Measurements from ENCODE around the gene ATXN1. TPM values are rescaled to one million over a fixed set of nuclear protein-coding genes. Genes with fewer than 3 reads are reported as not detected.

ATXN1 gene
- total and polyA plus RNA-seq, 2 of the 8 experiments (the other 6 are each of a cell fraction or from before 2014, with no cell fraction given), result 1.6 to 4.0 TPM

DNA sequence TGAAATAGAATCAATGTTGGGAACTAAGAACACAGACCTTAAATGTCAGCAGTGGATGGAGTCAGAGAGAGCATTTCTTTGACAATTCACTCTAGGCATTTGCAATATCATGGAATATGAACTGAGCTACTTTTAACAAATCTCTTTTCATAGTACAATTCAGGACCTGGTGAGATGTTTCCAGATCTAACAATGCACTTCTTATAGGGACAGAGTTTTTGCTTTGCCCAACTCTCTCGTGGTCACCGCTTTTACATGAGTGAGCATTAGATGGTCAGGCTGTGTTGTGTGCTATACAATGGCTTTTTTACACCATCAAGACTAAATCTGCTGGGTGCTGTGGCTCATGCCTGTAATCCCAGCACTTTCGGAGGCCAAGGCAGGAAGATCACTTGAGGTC, 233.6 kb downstream of the ATXN1 start:
- no peak overlapping the region for H3K18ac ChIP-seq (ENCODE audit: extremely low read depth, low read length)
- H2AK5ac ChIP-seq (ENCODE audit: low read depth, low read length), result no peak overlapping the region
- H4K8ac ChIP-seq (ENCODE audit: extremely low read depth, insufficient read depth, low read length), result no peak overlapping the region
- no peak overlapping the region for H3K14ac ChIP-seq (ENCODE audit: insufficient read length)
- POLR2A ChIA-PET (ENCODE audit: partially characterized antibody), result no interaction called here
- H2BK20ac ChIP-seq (ENCODE audit: low read length), result no peak overlapping the region
- H3K36me3 ChIP-seq (ENCODE audit: control insufficient read depth in 2 of 4, insufficient read depth in 4 of 4, low read length in 3 of 4), result no peaks in the 10 kb centered on the region
- WGBS, 2 experiments (ENCODE audit: extremely low coverage in 1 of 2, insufficient coverage in 1 of 2, insufficient read length in 1 of 2, insufficient replicate concordance in 2 of 2, low coverage in 1 of 2, low lambda C conversion rate in 2 of 2, missing lambda C conversion rate in 1 of 2), result 82% methylated on average over 3 of the region's 3 CpGs; no CpG with 5 or more reads in 1 of the 2 experiments
- H3K23me2 ChIP-seq (ENCODE audit: low read depth, low read length), result no peaks in the 10 kb centered on the region
- DNase-seq (ENCODE audit: low read depth in 1 of 2, low spot score in 2 of 2), result no peak
- no peak overlapping the region for H2BK5ac ChIP-seq (ENCODE audit: low read depth, low read length)
- no peaks in the 10 kb centered on the region for H3K9me3 ChIP-seq (ENCODE audit: insufficient read depth in 2 of 2, low read depth in 1 of 2, low read length in 1 of 2)
- H3K4me3 ChIP-seq (ENCODE audit: extremely low read depth in 1 of 4, insufficient read depth in 2 of 4, low read depth in 3 of 4, low read length in 4 of 4), result no peak overlapping the region
- H3K79me1 ChIP-seq (ENCODE audit: low read depth, low read length), result no peaks in the 10 kb centered on the region
- H4K91ac ChIP-seq (replicated peaks; ENCODE audit: insufficient read length, low read length), result no peak overlapping the region
- no peak overlapping the region for H2AFZ ChIP-seq (ENCODE audit: low read length)
- H2BK15ac ChIP-seq (ENCODE audit: low read length), result no peak overlapping the region
- H4K20me1 ChIP-seq (replicated peaks in 1 of 2; ENCODE audit: control insufficient read depth in 1 of 2, insufficient read depth in 2 of 2, low read length in 2 of 2), result no peaks in the 10 kb centered on the region
- no peak for FAIRE-seq
- H3K56ac ChIP-seq (replicated peaks; ENCODE audit: insufficient read length, low read depth, low read length), result no peak overlapping the region
- no peak overlapping the region for H3K23ac ChIP-seq (ENCODE audit: insufficient read length)
- H3K27ac ChIP-seq (ENCODE audit: low read depth, low read length), result no peak overlapping the region
- no peak overlapping the region for H4K5ac ChIP-seq (ENCODE audit: insufficient read length, low read depth, low read length)
- CTCF ChIA-PET (ENCODE audit: partially characterized antibody), result interaction anchor here (1.4 to 1.8 kb wide), 2 partner anchors 14 to 196 kb away, joined by 3 to 5 read pairs; no protein-coding TSS in a partner anchor
- H3K4ac ChIP-seq (replicated peaks; ENCODE audit: insufficient read length, low read depth, low read length), result no peak overlapping the region
- no peaks in the 10 kb centered on the region for H3K4me1 ChIP-seq (replicated peaks in 1 of 4; ENCODE audit: control insufficient read depth in 3 of 4, insufficient read depth in 4 of 4, low read length in 3 of 4)
- H2BK12ac ChIP-seq (ENCODE audit: low read depth, low read length), result no peak overlapping the region
- no peak overlapping the region for H2BK120ac ChIP-seq (replicated peaks; ENCODE audit: low read depth, low read length)
- H3K27me3 ChIP-seq (replicated peaks in 1 of 4; ENCODE audit: control insufficient read depth in 3 of 4, extremely low read depth in 1 of 4, insufficient read depth in 3 of 4, low read length in 3 of 4), result no peaks in the 10 kb centered on the region
- H3K4me2 ChIP-seq (ENCODE audit: insufficient read depth in 1 of 2, low read depth in 2 of 2, low read length in 2 of 2), result no peak overlapping the region
- no peaks in the 10 kb centered on the region for H3K79me2 ChIP-seq (ENCODE audit: control insufficient read depth in 1 of 2, insufficient read depth in 2 of 2, low read length in 2 of 2)
- H3K9ac ChIP-seq (replicated peaks in 1 of 4; ENCODE audit: extremely low read depth in 1 of 4, low read depth in 3 of 4, low read length in 3 of 4), result no peak overlapping the region
- TF ChIP-seq RBBP5 (IDR thresholded peaks at IDR 0.05; ENCODE audit: borderline replicate concordance, low read depth, low read length) (no peak), CEBPB (IDR thresholded peaks at IDR 0.05; ENCODE audit: low read depth, low read length) (no peak), SP4 (IDR thresholded peaks at IDR 0.05; ENCODE audit: low read length) (no peak), POU5F1 (IDR thresholded peaks at IDR 0.05; ENCODE audit: low read depth, low read length) (no peak), SP1 (IDR thresholded peaks at IDR 0.05; ENCODE audit: low read depth, low read length) (no peak)
